Stimulated activated CD4-positive, alpha-beta T cell treated with anti-CD3 and anti-CD28 coated beads, Interleukin-1b, Interleukin-23, amount 100 ng/mL, for 48 hours (primary cell): ENCODE results near the gene RHBDF2.

Experiments
- DNase-seq: peaks from one replicate; pipeline ENCODE4 v3.0.0-alpha.2; 2020

The RHBDF2 gene

GRCh38 chr17:76452660-76453430 lies 48.4 kb downstream of the RHBDF2 start, which contains the start of gene UBE2O:
Gene UBE2O, minus strand, starts transcription at chr17:76453152. Its CDS starts 11 bp downstream, at chr17:76453141.
- DNase-seq: peak; percentile 90

DNA sequence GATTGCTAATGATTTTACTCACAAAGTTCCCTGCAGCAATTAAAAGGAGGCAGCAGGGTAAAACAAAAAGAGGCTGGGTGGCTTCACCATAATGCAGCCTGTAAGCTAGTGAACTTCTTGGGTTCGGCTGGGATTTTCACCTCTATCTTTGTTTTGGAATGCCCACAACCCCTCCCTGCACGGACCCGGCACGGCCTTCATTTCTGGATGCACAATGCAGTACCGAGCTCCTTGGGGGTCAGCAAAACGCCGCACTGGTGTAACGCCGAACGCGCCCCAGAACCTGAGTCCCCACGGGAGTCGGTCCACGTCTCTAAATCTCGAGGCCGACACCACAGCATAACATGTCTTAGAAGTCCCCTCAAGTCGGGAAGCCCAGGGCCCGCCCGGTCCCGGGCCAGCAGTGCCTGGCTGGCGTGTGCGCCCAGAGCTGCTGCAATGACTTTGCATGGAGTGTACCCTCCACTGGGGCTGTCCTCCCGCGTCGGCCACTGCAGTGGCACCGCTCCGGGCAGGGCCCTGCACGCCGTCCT lies 49.0 kb downstream of the RHBDF2 start:
- no peak for DNase-seq

GRCh38 chr17:76451506-76451905 lies 49.7 kb downstream of the RHBDF2 start:
- DNase-seq: no peak

DNA sequence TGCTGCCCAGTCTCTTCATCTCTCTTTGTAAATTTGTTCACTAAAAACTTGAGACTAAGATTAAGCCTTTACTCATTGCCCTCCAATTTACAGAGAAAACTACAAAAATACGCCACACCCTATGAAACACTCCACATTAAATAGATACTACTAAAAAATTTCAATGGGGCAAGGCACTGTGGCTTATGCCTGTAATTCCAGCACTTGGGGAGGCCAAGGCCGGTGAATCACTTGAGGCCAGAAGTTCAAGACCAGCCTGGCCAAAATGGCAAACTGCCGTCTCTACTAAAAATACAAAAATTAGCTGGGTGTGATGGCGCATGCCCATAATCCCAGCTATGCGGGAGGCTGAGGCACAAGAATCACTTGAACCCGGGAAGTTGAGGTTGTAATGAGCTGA lies 52.1 kb downstream of the RHBDF2 start:
- DNase-seq: no peak

DNA sequence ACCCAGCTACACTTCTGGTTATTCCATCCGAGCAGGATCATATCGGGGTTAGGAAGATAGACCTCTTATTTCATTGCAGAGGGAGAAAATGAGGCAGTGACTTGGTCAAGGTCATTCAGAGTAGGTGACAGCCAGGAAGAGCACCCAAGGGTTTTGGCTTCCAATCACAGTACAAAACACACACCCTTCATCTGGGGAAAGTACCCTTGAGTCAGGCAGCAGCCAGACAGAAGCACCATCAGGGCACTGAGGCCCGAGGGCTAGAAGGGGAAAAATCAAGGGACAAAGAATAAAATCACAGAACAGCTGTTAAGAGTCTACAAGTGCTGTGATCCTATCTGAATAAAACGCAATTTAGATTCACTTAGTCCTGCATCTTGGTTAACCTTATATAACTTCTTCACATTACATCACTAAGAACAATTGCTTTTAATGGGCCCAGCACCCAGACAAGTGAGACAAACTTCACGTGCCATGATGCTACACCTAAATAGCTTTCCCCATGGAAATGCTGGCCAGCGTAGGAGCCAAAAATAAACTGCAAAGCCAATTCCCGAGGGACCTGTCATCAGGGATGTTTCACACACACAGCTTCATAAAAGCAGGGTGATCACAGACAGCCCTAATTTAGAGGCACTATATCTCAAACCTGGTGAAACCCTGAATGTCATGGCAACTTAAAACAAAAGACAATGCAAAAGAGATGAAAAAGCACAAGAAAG lies 53.1 kb downstream of the RHBDF2 start:
- no peak for DNase-seq

GRCh38 chr17:76446449-76447231 lies 54.6 kb downstream of the RHBDF2 start:
- no peak for DNase-seq

DNA sequence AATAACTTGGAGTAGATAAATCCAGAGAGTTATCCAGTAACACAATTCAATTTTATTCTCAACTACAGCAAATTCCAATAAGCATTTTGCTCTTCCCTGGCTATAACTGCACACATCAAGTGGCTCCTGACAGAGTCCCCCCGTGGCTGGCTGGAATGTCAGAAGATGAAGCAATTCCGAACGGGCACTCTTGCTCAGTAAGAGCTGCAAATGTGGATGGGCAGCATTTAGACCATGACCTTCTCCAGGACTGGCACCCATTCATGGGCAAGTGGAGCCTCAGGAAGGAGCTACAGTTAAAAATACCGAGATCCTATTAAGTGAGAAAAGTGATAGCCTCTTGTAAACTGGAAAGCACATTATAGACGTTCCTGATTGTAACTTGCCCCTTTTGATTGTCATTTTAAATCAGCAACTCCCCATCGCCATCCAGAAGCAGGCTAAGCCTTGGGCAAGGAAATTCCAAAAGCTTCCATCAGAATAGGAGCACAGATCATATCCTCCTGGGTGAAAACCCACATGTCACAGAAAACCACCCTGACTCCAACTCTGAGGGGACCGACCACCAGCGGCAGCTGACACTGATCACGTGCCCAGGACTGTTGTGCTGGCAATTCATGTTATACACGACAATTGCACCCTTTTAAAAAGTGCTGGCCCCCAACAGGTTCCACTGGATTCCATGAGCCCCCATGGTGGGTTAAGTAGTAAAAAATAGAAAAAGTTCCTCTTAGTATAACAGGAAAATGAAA lies 55.4 kb downstream of the RHBDF2 start:
- DNase-seq: no peak

DNA sequence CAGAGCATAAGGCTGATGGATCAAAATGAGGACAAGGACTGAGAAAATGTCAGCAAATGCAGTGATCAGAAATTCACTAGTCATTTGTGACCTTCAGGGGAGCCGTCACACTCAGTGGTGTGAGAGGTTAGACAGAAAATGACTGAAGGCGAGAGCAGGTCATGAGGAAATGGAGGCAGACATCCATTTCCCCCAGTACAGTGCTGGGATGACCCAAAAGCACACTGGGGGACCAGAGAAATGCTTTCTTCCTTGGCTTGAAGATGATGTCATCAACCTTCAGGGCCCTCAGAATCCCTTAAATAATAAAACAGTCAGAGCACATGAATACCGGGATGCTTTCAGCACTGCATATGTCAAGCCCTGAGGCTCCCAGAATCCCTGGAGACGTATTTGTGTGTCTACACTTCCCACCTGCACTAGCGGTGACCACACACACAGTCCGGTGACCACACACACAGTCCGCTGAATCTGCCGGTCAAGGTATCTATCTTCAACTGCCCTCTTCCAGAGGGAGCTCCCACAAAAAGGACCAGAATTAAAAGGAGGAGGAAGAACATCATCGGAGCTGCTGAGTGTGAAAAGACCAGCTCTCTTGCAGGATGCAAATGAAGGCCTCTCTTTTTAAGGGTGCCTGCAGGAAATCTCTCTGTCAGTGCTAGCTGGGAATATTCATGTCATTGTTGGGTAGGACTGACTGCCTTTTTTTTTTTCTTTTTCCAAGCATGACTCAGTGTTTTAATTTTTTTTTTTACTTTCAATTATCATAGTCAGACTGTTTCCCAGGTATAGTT lies 56.5 kb downstream of the RHBDF2 start:
- DNase-seq: no peak

DNA sequence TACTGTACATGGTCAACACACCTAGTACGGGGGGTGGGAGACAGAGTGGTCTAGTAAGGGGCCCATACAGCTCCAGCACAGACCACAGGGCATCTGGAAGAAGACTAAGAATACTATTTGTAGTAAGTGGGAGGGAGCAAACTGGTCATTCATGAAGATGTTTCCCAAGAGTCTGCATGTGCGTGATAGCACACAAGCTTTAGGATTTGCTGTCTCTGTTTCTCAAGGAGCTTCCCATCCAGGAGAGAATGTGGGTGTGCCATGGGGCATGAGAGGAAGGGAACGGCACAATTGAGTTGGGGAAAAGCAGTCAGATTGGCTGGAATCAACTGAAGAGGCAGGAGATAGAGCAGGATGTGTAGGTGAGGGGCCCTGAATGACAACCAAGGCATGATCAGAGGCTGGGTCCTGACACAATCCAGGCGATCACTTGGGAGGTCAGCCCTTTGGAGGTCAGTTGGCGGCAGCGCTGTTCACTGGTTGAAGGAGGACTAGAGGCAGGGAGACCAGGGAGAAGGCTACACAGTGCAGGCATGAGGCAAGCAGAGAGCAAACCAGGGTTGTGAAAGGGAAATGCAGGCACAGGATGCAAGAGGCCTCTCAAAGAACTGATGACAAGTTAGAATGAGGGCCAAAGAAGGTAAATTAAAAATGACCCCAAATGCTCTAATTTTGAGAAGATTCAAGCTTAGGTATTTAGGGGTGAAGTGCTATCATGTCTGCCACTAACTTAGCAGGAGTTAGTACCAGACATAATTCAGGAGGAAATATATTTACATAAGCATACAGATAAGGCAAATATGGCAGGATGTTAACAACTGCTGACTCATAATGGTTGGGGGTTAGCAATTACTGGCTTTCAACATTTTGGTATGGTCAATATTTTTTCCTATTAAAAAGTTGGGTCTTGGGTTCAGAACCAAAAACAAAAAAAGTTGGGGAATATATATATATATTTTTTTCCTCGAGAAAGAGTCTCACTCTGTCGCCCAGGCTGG lies 58.6 kb downstream of the RHBDF2 start:
- DNase-seq: no peak

DNA sequence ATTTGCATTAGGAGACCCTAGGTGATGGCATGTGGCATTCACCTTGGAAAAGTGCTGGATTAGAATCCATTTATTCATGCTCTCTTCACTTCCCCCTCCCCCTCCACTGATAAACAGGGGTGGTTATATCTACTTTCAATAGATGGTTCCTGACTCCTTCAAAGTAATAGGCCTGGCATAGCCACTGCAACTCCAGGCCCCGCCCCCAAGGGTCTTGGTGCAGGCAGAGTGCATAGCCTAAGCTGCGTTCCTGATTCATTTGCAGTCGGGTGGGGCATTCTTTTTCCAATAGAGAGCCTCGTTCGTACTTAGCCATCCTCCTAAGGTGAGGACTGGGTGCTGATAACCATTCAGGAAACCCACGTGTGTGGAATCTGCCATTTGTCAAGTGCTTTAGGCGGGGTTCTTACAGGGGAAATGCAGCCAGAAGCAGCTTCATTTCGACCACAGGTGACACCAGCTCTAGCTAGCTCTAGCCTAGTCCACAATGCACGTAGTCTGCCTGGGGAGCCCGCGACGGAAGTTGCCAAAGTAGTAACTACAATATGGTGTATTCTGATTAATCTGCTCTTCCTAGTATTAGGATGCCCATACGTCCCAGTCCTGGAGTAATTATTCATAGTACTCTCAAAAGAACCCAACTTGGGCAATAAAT lies 59.4 kb downstream of the RHBDF2 start:
- no peak for DNase-seq

DNA sequence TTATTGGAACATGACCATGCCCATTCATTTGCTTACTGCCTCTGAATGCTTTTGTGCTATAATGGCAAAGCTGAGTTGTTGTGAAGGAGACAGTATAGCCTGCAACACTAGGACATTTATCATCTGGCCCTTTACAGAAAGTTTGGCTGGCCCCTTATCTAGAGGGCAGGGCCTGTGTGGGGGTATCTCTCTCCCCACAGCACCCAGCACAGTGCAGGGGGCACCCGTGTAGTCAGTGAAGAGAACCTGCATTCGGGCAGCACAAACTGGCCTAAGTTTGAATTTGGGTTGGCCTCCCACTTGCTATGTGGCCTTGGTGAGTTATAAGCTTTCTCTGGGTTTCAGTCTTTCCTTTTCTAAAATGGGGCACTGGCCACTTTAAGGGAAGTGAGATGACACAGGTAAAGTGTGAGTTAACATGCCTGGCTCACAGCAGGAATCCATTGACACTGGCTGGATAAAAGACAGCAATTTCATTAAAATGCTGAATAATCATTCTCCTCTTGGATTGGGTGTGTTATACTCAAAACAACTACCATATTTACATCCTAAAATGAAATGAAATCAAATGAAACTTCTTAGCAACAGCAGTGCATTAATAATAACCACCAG lies 60.4 kb downstream of the RHBDF2 start:
- DNase-seq: no peak

GRCh38 chr17:76439314-76439928 lies 61.8 kb downstream of the RHBDF2 start:
- no peak for DNase-seq

DNA sequence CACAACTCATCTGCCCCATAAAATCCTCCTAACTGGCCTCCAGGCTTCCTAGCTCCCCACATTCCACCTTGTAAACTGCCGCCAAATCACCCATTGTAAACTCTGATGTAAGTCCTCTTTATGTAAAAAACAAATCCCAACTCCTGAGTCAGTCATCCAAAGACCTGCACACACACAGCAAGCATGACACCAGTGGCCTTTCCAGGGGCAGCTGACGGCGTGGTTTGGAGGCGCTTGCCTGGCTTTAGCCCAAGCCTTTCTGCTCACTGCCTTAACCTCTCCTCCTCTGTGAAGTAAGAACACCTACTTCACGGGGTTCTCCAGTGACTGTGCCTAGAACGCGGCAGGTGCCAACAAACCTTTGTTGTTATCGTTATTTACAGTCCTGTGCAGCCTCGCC lies 62.3 kb downstream of the RHBDF2 start:
- no peak for DNase-seq

DNA sequence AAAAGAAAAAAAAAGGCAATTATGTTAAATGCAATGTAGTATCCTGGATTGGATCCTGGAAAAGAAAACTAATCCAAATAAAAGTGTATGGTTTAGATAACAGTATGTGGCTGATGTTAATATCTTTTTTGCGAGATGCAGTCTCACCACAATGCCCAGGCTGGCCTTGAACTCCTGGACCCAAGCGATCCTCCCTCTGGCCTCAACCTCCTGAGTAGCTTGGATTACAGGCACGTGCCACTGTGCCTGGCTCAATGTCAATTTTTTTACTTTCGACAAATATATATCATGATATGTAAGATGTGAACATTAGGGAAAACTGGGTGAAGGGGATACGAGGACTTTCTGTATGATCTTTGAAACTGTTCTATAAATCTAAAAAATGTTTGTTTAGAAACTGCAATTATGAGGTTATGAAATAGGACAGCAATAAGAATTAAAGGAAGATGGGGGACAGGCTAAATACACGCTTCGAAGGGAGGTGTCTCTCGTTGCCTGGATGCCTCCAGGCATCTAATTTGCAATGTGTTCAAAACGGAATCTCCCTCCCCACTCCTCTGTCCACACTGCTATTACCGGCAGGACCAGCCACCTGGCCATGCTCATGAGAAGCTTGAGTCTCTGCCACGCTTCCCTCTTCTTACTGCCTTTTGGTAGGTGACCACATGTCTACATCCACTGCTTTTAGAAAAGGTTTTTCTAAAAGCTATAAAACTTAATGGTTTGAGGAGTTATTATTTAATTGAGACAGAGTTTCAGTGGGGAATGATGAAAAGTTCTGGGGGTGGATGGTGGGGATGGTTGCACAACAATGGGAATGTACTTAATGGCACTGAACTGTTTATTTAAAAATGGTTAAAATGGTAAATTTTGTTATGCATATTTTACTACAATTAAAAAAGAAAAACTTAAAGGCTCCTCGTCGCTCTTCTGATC lies 63.5 kb downstream of the RHBDF2 start:
- DNase-seq: no peak

GRCh38 chr17:76435751-76436150 lies 65.5 kb downstream of the RHBDF2 start:
- no peak for DNase-seq

GRCh38 chr17:76434870-76435269 lies 66.4 kb downstream of the RHBDF2 start:
- no peak for DNase-seq

GRCh38 chr17:76433693-76434092 lies 67.5 kb downstream of the RHBDF2 start:
- DNase-seq: no peak
